H1 (cell line): ENCODE measurements around the gene OR10AD1. TPM values are rescaled to one million over a fixed set of nuclear protein-coding genes. Genes with fewer than 3 reads are reported as not detected.

Source experiments
- CTCF ChIA-PET: fragments of 300-600 bp; sonication (Branson Sonifier 250); formaldehyde crosslinking; loops from one replicate; lab custom pipeline; 2021; ENCODE audit not compliant: partially characterized antibody; lab: Charles Lee
- POLR2A ChIA-PET: fragments of 300-600 bp; sonication (Branson Sonifier 250); formaldehyde crosslinking; loops from one replicate; lab custom pipeline; 2021; ENCODE audit warnings: inconsistent platforms; ENCODE audit not compliant: partially characterized antibody; lab: Charles Lee
- DNase-seq, 2 experiments: peaks; one replicate each; pipeline versions ENCODE4 v3.0.0 to v3.0.0-alpha.2; 2010 to 2022; ENCODE audit warnings: low spot score in 2 of 2, low read depth in 1 of 2, mixed read lengths in 1 of 2
- FAIRE-seq: peaks from 2 replicates; lab custom pipeline; 2011; peaks lifted over from hg19 to GRCh38; lab: Jason Lieb, UNC
- H2AFZ ChIP-seq: 2 replicates; pipeline ENCODE4 v1.8.1; 2012; ENCODE audit warnings: low read length, inconsistent platforms
- H2AK5ac ChIP-seq: 2 replicates; pipeline ENCODE4 v1.6.1; 2013; ENCODE audit warnings: low read depth, low read length
- H2BK120ac ChIP-seq: replicated peaks from 2 replicates; pipeline ENCODE3; 2013; ENCODE audit warnings: low read depth, low read length, inconsistent platforms
- H2BK12ac ChIP-seq: 2 replicates; pipeline ENCODE4 v1.6.1; 2013; ENCODE audit warnings: low read depth, low read length
- H2BK15ac ChIP-seq: 2 replicates; pipeline ENCODE4 v1.6.1; 2013; ENCODE audit warnings: low read length
- H2BK20ac ChIP-seq: 2 replicates; pipeline ENCODE4 v1.6.1; 2013; ENCODE audit warnings: low read length
- H2BK5ac ChIP-seq: 2 replicates; pipeline ENCODE4 v1.6.1; 2013; ENCODE audit warnings: low read depth, low read length
- H3K14ac ChIP-seq: 2 replicates; pipeline ENCODE4 v1.6.1; 2013; ENCODE audit warnings: inconsistent platforms; ENCODE audit not compliant: insufficient read length
- H3K18ac ChIP-seq: 2 replicates; pipeline ENCODE4 v1.6.1; 2013; ENCODE audit warnings: low read length; ENCODE audit errors: extremely low read depth
- H3K23ac ChIP-seq: 2 replicates; pipeline ENCODE4 v1.6.1; 2013; ENCODE audit warnings: inconsistent platforms; ENCODE audit not compliant: insufficient read length
- H3K23me2 ChIP-seq: 2 replicates; pipeline ENCODE4 v1.6.1; 2013; ENCODE audit warnings: low read depth, low read length
- H3K27ac ChIP-seq: 2 replicates; pipeline ENCODE4 v1.6.1; 2011; ENCODE audit warnings: low read depth, low read length, inconsistent platforms
- H3K27me3 ChIP-seq, 4 experiments: replicated peaks in 1 of 4; 1 replicate in 1 of 4; 2 replicates in 3 of 4; pipeline versions ENCODE4 v1.6.1 to v1.8.1; 2011 to 2013; ENCODE audit warnings: low read length in 3 of 4, mild to moderate bottlenecking in 3 of 4, inconsistent platforms in 2 of 4, mixed read lengths in 2 of 4, moderate library complexity in 1 of 4; ENCODE audit not compliant: control insufficient read depth in 3 of 4, insufficient read depth in 3 of 4; ENCODE audit errors: extremely low read depth in 1 of 4
- H3K36me3 ChIP-seq, 4 experiments: 2 replicates each; pipeline versions ENCODE4 v1.6.1 to v1.8.1; 2011 to 2013; ENCODE audit warnings: mild to moderate bottlenecking in 4 of 4, low read length in 3 of 4, moderate library complexity in 2 of 4, control low read depth in 1 of 4, inconsistent platforms in 1 of 4; ENCODE audit not compliant: insufficient read depth in 4 of 4, control insufficient read depth in 2 of 4
- H3K4ac ChIP-seq: replicated peaks from 2 replicates; pipeline ENCODE3; 2013; ENCODE audit warnings: low read length, low read depth, mixed read lengths, inconsistent platforms; ENCODE audit not compliant: insufficient read length
- H3K4me1 ChIP-seq, 4 experiments: replicated peaks in 1 of 4; 1 replicate in 1 of 4; 2 replicates in 3 of 4; pipeline versions ENCODE4 v1.6.1 to v1.8.1; 2011 to 2013; ENCODE audit warnings: low read length in 3 of 4, inconsistent platforms in 2 of 4, mixed read lengths in 1 of 4; ENCODE audit not compliant: insufficient read depth in 4 of 4, control insufficient read depth in 3 of 4
- H3K4me2 ChIP-seq, 2 experiments: 2 replicates each; pipeline versions ENCODE4 v1.6.1 to v1.8.1; 2011 to 2013; ENCODE audit warnings: low read depth in 2 of 2, low read length in 2 of 2, control low read depth in 1 of 2, inconsistent platforms in 1 of 2, mild to moderate bottlenecking in 1 of 2; ENCODE audit not compliant: insufficient read depth in 1 of 2
- H3K4me3 ChIP-seq, 4 experiments: fragments of 200-600, 300-600 bp in 1 of 4; sonication (generic), shearing (Covaris generic), sonication (Bioruptor Twin) in 1 of 4; 2 replicates each; pipeline versions ENCODE4 v1.5.1 to v1.8.1; 2011 to 2016; ENCODE audit warnings: low read length in 4 of 4, low read depth in 3 of 4, control low read depth in 2 of 4, inconsistent platforms in 2 of 4, mild to moderate bottlenecking in 2 of 4, mixed read lengths in 1 of 4, moderate library complexity in 1 of 4; ENCODE audit not compliant: insufficient read depth in 2 of 4; ENCODE audit errors: extremely low read depth in 1 of 4
- H3K56ac ChIP-seq: replicated peaks from 2 replicates; pipeline ENCODE3; 2013; ENCODE audit warnings: low read depth, mild to moderate bottlenecking, mixed read lengths, low read length, inconsistent platforms; ENCODE audit not compliant: insufficient read length
- H3K79me1 ChIP-seq: 2 replicates; pipeline ENCODE4 v1.6.1; 2013; ENCODE audit warnings: low read depth, low read length, control low read depth
- H3K79me2 ChIP-seq, 2 experiments: 2 replicates each; pipeline versions ENCODE4 v1.6.1 to v1.8.1; 2012 to 2013; ENCODE audit warnings: low read length in 2 of 2, mild to moderate bottlenecking in 2 of 2, inconsistent platforms in 1 of 2; ENCODE audit not compliant: insufficient read depth in 2 of 2, control insufficient read depth in 1 of 2
- H3K9ac ChIP-seq, 4 experiments: replicated peaks in 1 of 4; 1 replicate in 1 of 4; 2 replicates in 3 of 4; pipeline versions ENCODE4 v1.6.1 to v1.8.1; 2011 to 2013; ENCODE audit warnings: low read depth in 3 of 4, low read length in 3 of 4, control low read depth in 2 of 4, mild to moderate bottlenecking in 2 of 4, moderate library complexity in 2 of 4, inconsistent platforms in 1 of 4; ENCODE audit errors: extremely low read depth in 1 of 4
- H3K9me3 ChIP-seq, 2 experiments: 2 replicates each; pipeline versions ENCODE4 v1.6.1 to v1.8.1; 2012 to 2013; ENCODE audit warnings: mild to moderate bottlenecking in 2 of 2, moderate library complexity in 2 of 2, control low read depth in 1 of 2, inconsistent platforms in 1 of 2, low read depth in 1 of 2, low read length in 1 of 2, mixed read lengths in 1 of 2; ENCODE audit not compliant: insufficient read depth in 2 of 2
- H4K20me1 ChIP-seq, 2 experiments: replicated peaks in 1 of 2; 2 replicates each; pipeline versions ENCODE3 to v1.8.1; 2011 to 2013; ENCODE audit warnings: inconsistent platforms in 2 of 2, low read length in 2 of 2, mild to moderate bottlenecking in 1 of 2; ENCODE audit not compliant: insufficient read depth in 2 of 2, control insufficient read depth in 1 of 2
- H4K5ac ChIP-seq: 2 replicates; pipeline ENCODE4 v1.6.1; 2013; ENCODE audit warnings: low read length, low read depth, mixed read lengths, inconsistent platforms; ENCODE audit not compliant: insufficient read length
- H4K8ac ChIP-seq: 2 replicates; pipeline ENCODE4 v1.8.0; 2013; ENCODE audit warnings: mild to moderate bottlenecking, moderate library complexity, low read length, inconsistent platforms; ENCODE audit not compliant: insufficient read depth; ENCODE audit errors: extremely low read depth
- H4K91ac ChIP-seq: replicated peaks from 2 replicates; pipeline ENCODE3; 2013; ENCODE audit warnings: low read length, mixed read lengths, inconsistent platforms; ENCODE audit not compliant: insufficient read length
- ASH2L ChIP-seq: fragments of 200-600, 300-600 bp; sonication (generic); IDR thresholded peaks from one replicate; pipeline ENCODE4 v1.7.1; 2017; ENCODE audit warnings: low read length
- ATF2 ChIP-seq: IDR thresholded peaks from 2 replicates; pipeline ENCODE4 v1.6.1; 2012; ENCODE audit warnings: low read length, inconsistent platforms
- CEBPB ChIP-seq: IDR thresholded peaks from 2 replicates; pipeline ENCODE4 v1.6.1; 2012; ENCODE audit warnings: low read depth, low read length
- CHD2 ChIP-seq: IDR thresholded peaks from 2 replicates; pipeline ENCODE4 v1.6.1; 2012; ENCODE audit warnings: low read length, improper control_type of control experiment
- GABPA ChIP-seq: IDR thresholded peaks from 2 replicates; pipeline ENCODE4 v1.6.1; 2011; ENCODE audit warnings: mild to moderate bottlenecking, low read length, moderate library complexity, borderline replicate concordance; ENCODE audit not compliant: insufficient read depth
- HDAC2 ChIP-seq, 2 experiments: fragments of 300-600 bp in 1 of 2; sonication (generic) in 1 of 2; IDR thresholded peaks; 2 replicates each; pipeline ENCODE4 v1.6.1; 2011 to 2012; ENCODE audit warnings: low read depth in 2 of 2, low read length in 2 of 2, mild to moderate bottlenecking in 2 of 2, moderate library complexity in 2 of 2, borderline replicate concordance in 1 of 2, inconsistent platforms in 1 of 2
- KDM4A ChIP-seq: IDR thresholded peaks from one replicate; pipeline ENCODE4 v1.7.1; 2012; ENCODE audit warnings: low read depth, mild to moderate bottlenecking, moderate library complexity, low read length, inconsistent platforms; ENCODE audit not compliant: severe bottlenecking
- MAFK ChIP-seq: IDR thresholded peaks from 2 replicates; pipeline ENCODE4 v1.6.1; 2012; ENCODE audit warnings: low read depth, mild to moderate bottlenecking, improper control_type of control experiment, low read length
- PHF8 ChIP-seq: fragments of 200-600 bp; sonication (generic); conservative IDR thresholded peaks from 2 replicates; pipeline ENCODE4 v1.7.1; 2012; ENCODE audit warnings: low read depth, mild to moderate bottlenecking, inconsistent platforms, low read length, moderate library complexity
- RAD21 ChIP-seq, 2 experiments: IDR thresholded peaks in 1 of 2; conservative IDR thresholded peaks in 1 of 2; 2 replicates each; pipeline ENCODE4 v1.6.1; 2011; ENCODE audit warnings: low read depth in 2 of 2, low read length in 2 of 2, improper control_type of control experiment in 1 of 2, inconsistent platforms in 1 of 2, mild to moderate bottlenecking in 1 of 2, moderate library complexity in 1 of 2
- TAF1 ChIP-seq: IDR thresholded peaks from 2 replicates; pipeline ENCODE4 v1.6.1; 2011; ENCODE audit warnings: mild to moderate bottlenecking, low read depth, low read length
- WGBS, 2 experiments: shearing (Covaris generic) in 1 of 2; methylation state at CpG; one replicate each; pipeline versions ENCODE4 v1.1.6 to v1.1.7; 2013 to 2015; ENCODE audit warnings: low lambda C conversion rate in 2 of 2, mixed read lengths in 2 of 2, inconsistent platforms in 1 of 2, low coverage in 1 of 2, missing lambda C conversion rate in 1 of 2; ENCODE audit not compliant: insufficient replicate concordance in 2 of 2, insufficient coverage in 1 of 2, insufficient read length in 1 of 2; ENCODE audit errors: extremely low coverage in 1 of 2, missing lambda C conversion rate in 1 of 2; 5-methylcytosine and 5-hydroxymethylcytosine counted together
- polyA plus RNA-seq, 7 experiments: library from polyadenylated mRNA; depleted of rRNA in 3 of 7; stranded (reverse) in 5 of 7; unstranded in 2 of 7; fragments of >200 nt in 5 of 7; fragments of 200-250 nt in 2 of 7; gene quantifications; 1 replicate in 5 of 7; 2 replicates in 1 of 7; 4 replicates in 1 of 7; pipeline versions ENCODE4 v1.2.1 to v1.2.3, GENCODE V29; 2011 to 2013; ENCODE audit warnings: missing spikeins in 2 of 7, mixed read lengths in 2 of 7
- total RNA-seq: library from RNA; stranded (reverse); fragmentation: NEBNext Ultra II Directional; extraction: Animal tissue kit (Norgen Biotek cat#: 25700); gene quantifications from 2 replicates; pipeline ENCODE4 v1.2.1, GENCODE V29; 2021

OR10AD1 gene
- total and polyA plus RNA-seq, 2 of the 8 experiments (the other 6 are each of a cell fraction or from before 2014, with no cell fraction given), result not detected

GRCh38 chr12:48163150-48163747, 39.8 kb downstream of the OR10AD1 start:
- Histone ChIP-seq H3K79me2 (no peaks in the 10 kb centered on the region), H2AFZ (no peak overlapping the region), H3K4me3 (no peak overlapping the region), H4K91ac (no peak overlapping the region), H2AK5ac (no peak overlapping the region), H2BK5ac (no peak overlapping the region), H2BK120ac (no peak overlapping the region), H4K8ac (no peak overlapping the region), H3K4me1 (no peaks in the 10 kb centered on the region), H4K5ac (no peak overlapping the region), H3K56ac (no peak overlapping the region), H2BK12ac (no peak overlapping the region), H4K20me1 (no peaks in the 10 kb centered on the region), H3K23ac (no peak overlapping the region), H3K14ac (no peak overlapping the region), H3K9me3 (no peaks in the 10 kb centered on the region), H3K18ac (no peak overlapping the region), H3K36me3 (no peaks in the 10 kb centered on the region), H2BK20ac (no peak overlapping the region), H3K27ac (no peak overlapping the region), H3K4me2 (no peak overlapping the region), H3K9ac (no peak overlapping the region), H3K4ac (no peak overlapping the region), H3K27me3 (no peaks in the 10 kb centered on the region), H3K79me1 (no peaks in the 10 kb centered on the region), H2BK15ac (no peak overlapping the region), H3K23me2 (no peaks in the 10 kb centered on the region)
- DNase-seq (no peak), FAIRE-seq (no peak)
- CTCF ChIA-PET, result interaction anchor here (1.0 to 4.4 kb wide), 9 partner anchors 8 to 101 kb away, joined by 3 to 40 read pairs (median 5); partner anchors contain the start of gene CCDC184
- WGBS, 2 experiments, result 75% methylated on average over 5 of the region's 5 CpGs; no CpG with 5 or more reads in 1 of the 2 experiments
- POLR2A ChIA-PET, result interaction anchor here (1.0 to 1.1 kb wide), 2 partner anchors 57 to 132 kb away, joined by 3 read pairs; no protein-coding TSS in a partner anchor
- TF ChIP-seq RAD21 (IDR thresholded peaks at IDR 0.05 in 1 of 2, conservative IDR thresholded peaks at IDR 0.05 in 1 of 2; ENCODE audit: low read depth in 2 of 2, low read length in 2 of 2) (no peak), CEBPB (no peak), CHD2 (no peak), ATF2 (no peak), TAF1 (no peak), MAFK (no peak), KDM4A (no peak), GABPA (no peak), HDAC2 (IDR thresholded peaks at IDR 0.05; ENCODE audit: borderline replicate concordance in 1 of 2, low read depth in 2 of 2, low read length in 2 of 2) (no peak), PHF8 (no peak), ASH2L (no peak)
